DND-41 (cell line): Measurements from ENCODE around the gene TM4SF4.

Experiments used
- CTCF ChIP-seq: IDR thresholded peaks from 2 replicates; pipeline ENCODE4 v1.5.1; 2012; ENCODE audit warnings: borderline replicate concordance, low read length, moderate library complexity, mild to moderate bottlenecking; ENCODE audit not compliant: poor library complexity, severe bottlenecking; ENCODE audit errors: extremely low read depth
- EZH2 ChIP-seq: IDR thresholded peaks from 3 replicates; pipeline ENCODE4 v1.6.1; 2012; ENCODE audit warnings: borderline replicate concordance, low read depth, mild to moderate bottlenecking, moderate library complexity, low read length, inconsistent platforms; ENCODE audit not compliant: severe bottlenecking

- TF ChIP-seq CTCF (no peak), EZH2 (no peak)
These were observed 59.6 kb downstream of the TM4SF4 start for GRCh38 chr3:149534082-149534481.
